Osteoblast (primary cell): Measurements from ENCODE around the gene ZNF771. TPM values are rescaled to one million over a fixed set of nuclear protein-coding genes. Genes with fewer than 3 reads are reported as not detected.
A peak's percentile ranks its signal among the peaks of the same experiment; 100 is the strongest.

Source experiments
- DNase-seq: peaks from one replicate; pipeline ENCODE4 v3.0.0; 2011; ENCODE audit warnings: low spot score, mixed read lengths; ENCODE audit not compliant: insufficient read length; ENCODE audit errors: missing footprints
- H2AFZ ChIP-seq: 2 replicates; pipeline ENCODE4 v1.6.0; 2011; ENCODE audit warnings: mild to moderate bottlenecking, low read length
- H3K27ac ChIP-seq: 2 replicates; pipeline ENCODE4 v1.5.1; 2011; ENCODE audit warnings: mild to moderate bottlenecking, low read depth, low read length, moderate library complexity
- H3K27me3 ChIP-seq: 2 replicates; pipeline ENCODE4 v1.6.0; 2012; ENCODE audit warnings: mild to moderate bottlenecking, control low read depth, inconsistent platforms, low read length, moderate library complexity; ENCODE audit not compliant: insufficient read depth
- H3K36me3 ChIP-seq: 2 replicates; pipeline ENCODE4 v1.5.1; 2011; ENCODE audit warnings: mild to moderate bottlenecking, low read length, control low read depth, moderate library complexity; ENCODE audit not compliant: insufficient read depth
- H3K4me1 ChIP-seq: 2 replicates; pipeline ENCODE4 v1.5.1; 2011; ENCODE audit warnings: mild to moderate bottlenecking, low read length, control low read depth, moderate library complexity; ENCODE audit not compliant: insufficient read depth
- H3K4me2 ChIP-seq: 2 replicates; pipeline ENCODE4 v1.6.0; 2011; ENCODE audit warnings: mild to moderate bottlenecking, low read length; ENCODE audit not compliant: insufficient read depth
- H3K4me3 ChIP-seq: fragments of 200-600 bp; sonication (generic); 3 replicates; pipeline ENCODE4 v1.5.1; 2012; ENCODE audit warnings: mild to moderate bottlenecking, low read length, inconsistent platforms; ENCODE audit not compliant: insufficient read depth
- H3K79me2 ChIP-seq: 2 replicates; pipeline ENCODE4 v1.6.0; 2012; ENCODE audit warnings: mild to moderate bottlenecking, low read length, control low read depth, inconsistent platforms; ENCODE audit not compliant: insufficient read depth
- H3K9me3 ChIP-seq: 2 replicates; pipeline ENCODE4 v1.5.1; 2011; ENCODE audit warnings: low read depth, low read length, control low read depth
- H4K20me1 ChIP-seq: 2 replicates; pipeline ENCODE4 v1.6.0; 2012; ENCODE audit warnings: mild to moderate bottlenecking, low read length, control low read depth; ENCODE audit not compliant: insufficient read depth
- small RNA-seq: library from RNA; depleted of rRNA; stranded (forward); fragments of <200 nt; gene quantifications from one replicate; pipeline ENCODE3, GENCODE V24; 2012
- total RNA-seq: library from RNA; depleted of rRNA; stranded (reverse); fragments of >200 nt; gene quantifications from 2 replicates; pipeline ENCODE4 v1.2.3, GENCODE V29; 2012
- TF ChIP-seq, protein P1 (sequence below): IDR thresholded peaks from 2 replicates; pipeline ENCODE4 v1.5.1; 2011; ENCODE audit warnings: mild to moderate bottlenecking, low read depth, low read length, moderate library complexity; ENCODE audit errors: extremely low read depth

Gene ZNF771
- total RNA-seq, 1 donor: 14.8 TPM

DNA sequence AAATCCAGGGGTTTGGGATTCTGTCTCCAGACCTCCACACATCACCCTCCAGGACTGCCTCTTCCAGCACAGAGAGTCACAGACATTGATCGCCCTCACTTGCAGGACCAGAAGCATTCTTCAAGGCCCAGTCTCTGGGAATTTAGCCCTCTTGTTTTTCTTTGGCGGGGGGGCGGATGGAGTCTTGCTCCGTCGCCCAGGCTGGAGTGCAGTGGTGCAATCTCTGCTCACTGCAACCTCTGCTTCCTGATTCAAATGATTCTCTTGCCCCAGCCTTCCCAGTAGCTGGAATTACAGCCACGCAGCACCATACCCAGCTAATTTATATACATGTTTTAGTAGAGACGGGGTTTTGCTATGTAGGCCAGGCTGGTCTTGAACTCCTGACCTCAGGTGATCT is 56.7 kb downstream of the ZNF771 start:
- DNase-seq: no peak
- no peaks in the 10 kb centered on the region for H4K20me1 ChIP-seq
- TF ChIP-seq, protein P1, sequence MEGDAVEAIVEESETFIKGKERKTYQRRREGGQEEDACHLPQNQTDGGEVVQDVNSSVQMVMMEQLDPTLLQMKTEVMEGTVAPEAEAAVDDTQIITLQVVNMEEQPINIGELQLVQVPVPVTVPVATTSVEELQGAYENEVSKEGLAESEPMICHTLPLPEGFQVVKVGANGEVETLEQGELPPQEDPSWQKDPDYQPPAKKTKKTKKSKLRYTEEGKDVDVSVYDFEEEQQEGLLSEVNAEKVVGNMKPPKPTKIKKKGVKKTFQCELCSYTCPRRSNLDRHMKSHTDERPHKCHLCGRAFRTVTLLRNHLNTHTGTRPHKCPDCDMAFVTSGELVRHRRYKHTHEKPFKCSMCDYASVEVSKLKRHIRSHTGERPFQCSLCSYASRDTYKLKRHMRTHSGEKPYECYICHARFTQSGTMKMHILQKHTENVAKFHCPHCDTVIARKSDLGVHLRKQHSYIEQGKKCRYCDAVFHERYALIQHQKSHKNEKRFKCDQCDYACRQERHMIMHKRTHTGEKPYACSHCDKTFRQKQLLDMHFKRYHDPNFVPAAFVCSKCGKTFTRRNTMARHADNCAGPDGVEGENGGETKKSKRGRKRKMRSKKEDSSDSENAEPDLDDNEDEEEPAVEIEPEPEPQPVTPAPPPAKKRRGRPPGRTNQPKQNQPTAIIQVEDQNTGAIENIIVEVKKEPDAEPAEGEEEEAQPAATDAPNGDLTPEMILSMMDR: no peak

More for the DNA sequence above, 56.7 kb downstream of the ZNF771 start:
- Histone ChIP-seq H3K4me1 (no peaks in the 10 kb centered on the region), H3K4me3 (no peak overlapping the region), H3K27ac (no peak overlapping the region), H3K79me2 (no peaks in the 10 kb centered on the region), H3K4me2 (no peak overlapping the region), H3K9me3 (no peaks in the 10 kb centered on the region), H3K36me3 (no peaks in the 10 kb centered on the region), H2AFZ (no peak overlapping the region), H3K27me3 (no peaks in the 10 kb centered on the region)

Small RNAs within 50 kb of the gene (small RNA-seq; reads per million reads assigned to genes)
- gene RF00019 (not detected), gene RF00406 (5.4 reads per million, percentile 87 among the genes with 10 or more reads in this experiment)

Other genes with a start within 250 kb of the ZNF771 start
- 0.36 and 0.59 TPM in 2 replicates for gene CORO1A, start 224.0 kb upstream of the ZNF771 start, total RNA-seq
- gene BOLA2B, start 213.9 kb upstream of the ZNF771 start, total RNA-seq: 26.8 and 64.8 TPM in 2 replicates
- gene SLX1A, start 213.7 kb upstream of the ZNF771 start, total RNA-seq: 19.9 and 23.3 TPM in 2 replicates
- 4.1 and 6.2 TPM in 2 replicates for gene SULT1A3, start 208.4 kb upstream of the ZNF771 start, total RNA-seq
- gene NPIPB13, start 159.1 kb upstream of the ZNF771 start, total RNA-seq: 5.9 and 7.2 TPM in 2 replicates
- 30.9 and 32.9 TPM in 2 replicates for gene CD2BP2, start 52.3 kb upstream of the ZNF771 start, total RNA-seq
- gene TBC1D10B, start 37.1 kb upstream of the ZNF771 start, total RNA-seq: 26.5 and 31.5 TPM in 2 replicates
- gene MYL11, start 32.8 kb upstream of the ZNF771 start, total RNA-seq: not detected in 2 replicates
- gene SEPTIN1, start 25.0 kb upstream of the ZNF771 start, total RNA-seq: 0.29 TPM in 1 of 2 replicates, not detected in the other
- gene ZNF48, start 12.2 kb upstream of the ZNF771 start, total RNA-seq: 10.0 and 10.9 TPM in 2 replicates
- 13.6 and 13.8 TPM in 2 replicates for gene DCTPP1, start 22.4 kb downstream of the ZNF771 start, total RNA-seq
- gene SEPHS2, start 38.3 kb downstream of the ZNF771 start, total RNA-seq: 18.0 and 20.3 TPM in 2 replicates
- gene ITGAL, start 65.1 kb downstream of the ZNF771 start, total RNA-seq: 0.36 TPM in 1 of 2 replicates, not detected in the other
- 22.7 and 25.0 TPM in 2 replicates for gene ZNF768, start 119.0 kb downstream of the ZNF771 start, total RNA-seq
- gene ZNF747, start 127.3 kb downstream of the ZNF771 start, total RNA-seq: 16.6 and 17.1 TPM in 2 replicates
- gene ZNF764, start 150.8 kb downstream of the ZNF771 start, total RNA-seq: 5.3 and 7.6 TPM in 2 replicates
- 10.9 and 12.3 TPM in 2 replicates for gene ZNF688, start 164.1 kb downstream of the ZNF771 start, total RNA-seq
- 13.4 and 13.6 TPM in 2 replicates for gene ZNF785, start 178.1 kb downstream of the ZNF771 start, total RNA-seq
- 7.1 and 8.3 TPM in 2 replicates for gene ZNF689, start 202.8 kb downstream of the ZNF771 start, total RNA-seq
- gene PRR14, start 243.4 kb downstream of the ZNF771 start, total RNA-seq: 6.8 and 8.0 TPM in 2 replicates